Keratinocyte (primary cell): Measurements from ENCODE around the gene RANBP10. TPM values are rescaled to one million over a fixed set of nuclear protein-coding genes. Genes with fewer than 3 reads are reported as not detected.

Experiments
- DNase-seq: peaks from one replicate; pipeline ENCODE4 v3.0.0-alpha.2; 2011; ENCODE audit warnings: low read depth, missing footprints, low spot score
- FAIRE-seq: peaks from 2 replicates; lab custom pipeline; 2011; peaks lifted over from hg19 to GRCh38; lab: Jason Lieb, UNC
- H2AFZ ChIP-seq: 2 replicates; pipeline ENCODE4 v1.6.0; 2012; ENCODE audit warnings: low read length, control low read depth, inconsistent platforms; ENCODE audit not compliant: control insufficient read depth
- H3K27ac ChIP-seq: 2 replicates; pipeline ENCODE4 v1.5.1; 2011; ENCODE audit warnings: low read length; ENCODE audit not compliant: control insufficient read depth, insufficient read depth
- H3K27me3 ChIP-seq: 3 replicates; pipeline ENCODE4 v1.6.0; 2011; ENCODE audit warnings: low read length; ENCODE audit not compliant: control insufficient read depth, insufficient read depth; ENCODE audit errors: extremely low read depth
- H3K36me3 ChIP-seq, 2 experiments: 2 replicates in 1 of 2; 3 replicates in 1 of 2; pipeline ENCODE4 v1.5.1; 2011; ENCODE audit warnings: low read length in 2 of 2, mild to moderate bottlenecking in 1 of 2; ENCODE audit not compliant: control insufficient read depth in 2 of 2, insufficient read depth in 2 of 2; ENCODE audit errors: extremely low read depth in 1 of 2
- H3K4me1 ChIP-seq: 3 replicates; pipeline ENCODE4 v1.5.1; 2011; ENCODE audit warnings: low read length; ENCODE audit not compliant: control insufficient read depth, insufficient read depth; ENCODE audit errors: extremely low read depth
- H3K4me2 ChIP-seq: 3 replicates; pipeline ENCODE4 v1.6.0; 2011; ENCODE audit warnings: low read depth, low read length; ENCODE audit not compliant: control insufficient read depth, insufficient read depth; ENCODE audit errors: extremely low read depth
- H3K4me3 ChIP-seq, 3 experiments: fragments of 200-600 bp in 1 of 3; sonication (generic) in 1 of 3; 2 replicates in 2 of 3; 3 replicates in 1 of 3; pipeline ENCODE4 v1.5.1; 2011 to 2016; ENCODE audit warnings: low read length in 3 of 3, mild to moderate bottlenecking in 3 of 3, control low read depth in 2 of 3, inconsistent platforms in 1 of 3, low read depth in 1 of 3, mixed read lengths in 1 of 3, mixed run types in 1 of 3, moderate library complexity in 1 of 3; ENCODE audit not compliant: control insufficient read depth in 2 of 3, insufficient read depth in 2 of 3; ENCODE audit errors: extremely low read depth in 1 of 3
- H3K79me2 ChIP-seq: 2 replicates; pipeline ENCODE4 v1.6.0; 2012; ENCODE audit warnings: low read length; ENCODE audit not compliant: control insufficient read depth, insufficient read depth
- H3K9ac ChIP-seq: 3 replicates; pipeline ENCODE4 v1.6.0; 2011; ENCODE audit warnings: low read length; ENCODE audit not compliant: control insufficient read depth, insufficient read depth; ENCODE audit errors: extremely low read depth
- H3K9me1 ChIP-seq: 3 replicates; pipeline ENCODE4 v1.6.0; 2011; ENCODE audit warnings: low read length; ENCODE audit not compliant: control insufficient read depth, insufficient read depth; ENCODE audit errors: extremely low read depth
- H3K9me3 ChIP-seq: 2 replicates; pipeline ENCODE4 v1.5.1; 2012; ENCODE audit warnings: low read depth, low read length; ENCODE audit not compliant: control insufficient read depth
- H4K20me1 ChIP-seq: 3 replicates; pipeline ENCODE4 v1.6.0; 2011; ENCODE audit warnings: low read length; ENCODE audit not compliant: control insufficient read depth, insufficient read depth; ENCODE audit errors: extremely low read depth
- CTCF ChIP-seq, 3 experiments: IDR thresholded peaks in 1 of 3; conservative IDR thresholded peaks in 1 of 3; optimal IDR thresholded peaks in 1 of 3; 2 replicates in 2 of 3; 3 replicates in 1 of 3; pipeline versions ENCODE3 to v1.5.1; 2011; ENCODE audit warnings: low read length in 3 of 3, mild to moderate bottlenecking in 3 of 3, moderate library complexity in 2 of 3, control low read depth in 1 of 3, inconsistent platforms in 1 of 3; ENCODE audit not compliant: insufficient read depth in 2 of 3; ENCODE audit errors: extremely low read depth in 1 of 3
- EZH2 ChIP-seq: IDR thresholded peaks from one replicate; pipeline ENCODE4 v1.6.1; 2012; ENCODE audit warnings: inconsistent platforms, mild to moderate bottlenecking, low read length, moderate library complexity
- dilution Hi-C: fragments of 300-500 bp; cut with MboI; formaldehyde crosslinking; loops from one replicate; pipeline ENCODE4 v1.7.0; 2020; ENCODE audit warnings: low sequenced_read_pairs; ENCODE audit not compliant: extremely low pct_ligation_motif_present
- polyA plus RNA-seq, 5 experiments: library from polyadenylated mRNA; depleted of rRNA in 3 of 5; stranded (reverse) in 3 of 5; stranded (forward) in 1 of 5; unstranded in 1 of 5; fragments of >200 nt; gene quantifications; 1 replicate in 1 of 5; 2 replicates in 3 of 5; 3 replicates in 1 of 5; pipeline versions ENCODE4 v1.2.1 to v1.2.3, GENCODE V29; 2011 to 2012; ENCODE audit warnings: missing spikeins in 2 of 5, low read depth in 1 of 5, low replicate concordance in 1 of 5

The RANBP10 gene
- polyA plus RNA-seq, 1 donor (not counting 4 experiments of a cell fraction or from before 2014, with no cell fraction given): 9.5 TPM

GRCh38 chr16:67773099-67773498, 33.3 kb downstream of the RANBP10 start:
- H3K27me3 ChIP-seq: no peaks in the 10 kb centered on the region
- no peak for DNase-seq
- no peaks in the 10 kb centered on the region for H4K20me1 ChIP-seq
- no peaks in the 10 kb centered on the region for H3K79me2 ChIP-seq
- no peak overlapping the region for H2AFZ ChIP-seq
- H3K4me3 ChIP-seq: no peak overlapping the region
- dilution Hi-C loops: no loop called here
- H3K9ac ChIP-seq: no peak overlapping the region
- no peaks in the 10 kb centered on the region for H3K9me1 ChIP-seq
- peaks cover 5 to 6% of the 10 kb centered on the region in 2 experiments for H3K36me3 ChIP-seq
- no peak for FAIRE-seq
- H3K4me2 ChIP-seq: no peak overlapping the region
- H3K27ac ChIP-seq: no peak overlapping the region
- no peaks in the 10 kb centered on the region for H3K9me3 ChIP-seq
- peaks cover 8% of the 10 kb centered on the region for H3K4me1 ChIP-seq
- TF ChIP-seq EZH2 (no peak), CTCF (optimal IDR thresholded peaks at IDR 0.05 in 1 of 3, IDR thresholded peaks at IDR 0.05 in 1 of 3, conservative IDR thresholded peaks at IDR 0.05 in 1 of 3; ENCODE audit: extremely low read depth in 1 of 3, insufficient read depth in 2 of 3, low read length in 3 of 3) (no peak)

DNA sequence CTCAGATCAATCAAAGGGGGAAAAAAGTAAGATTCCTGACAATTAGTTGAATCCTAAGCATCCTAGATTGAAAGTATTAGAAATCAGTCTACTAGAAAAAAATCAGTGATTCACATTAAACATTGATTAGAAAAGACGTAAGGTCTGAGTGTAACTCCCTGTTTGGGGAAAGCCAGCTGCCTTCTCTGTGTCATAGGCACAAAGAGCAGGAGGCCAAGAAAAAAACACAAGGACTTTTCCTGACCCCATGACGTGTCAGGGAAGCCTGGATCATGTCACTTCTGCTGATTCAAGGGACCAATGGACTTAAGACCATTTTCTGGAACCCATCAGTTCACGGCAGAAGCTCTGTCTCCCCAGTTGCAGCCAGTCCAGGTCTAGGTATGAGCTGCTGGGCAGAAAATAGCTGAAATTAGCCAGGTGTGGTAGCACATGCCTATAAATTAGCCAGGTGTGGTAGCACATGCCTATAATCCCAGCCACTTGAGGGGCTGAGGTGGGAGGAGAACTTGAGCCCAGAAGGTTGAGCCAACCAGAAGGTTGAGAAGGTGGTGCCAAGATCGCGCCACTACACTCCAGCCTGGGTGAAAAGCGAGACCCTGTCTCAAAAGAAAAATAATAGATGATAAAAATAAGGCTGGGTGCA, 35.9 kb downstream of the RANBP10 start:
- FAIRE-seq: no peak

More for the DNA sequence above, 35.9 kb downstream of the RANBP10 start:
- Histone ChIP-seq H3K9ac (no peak overlapping the region), H3K9me1 (no peaks in the 10 kb centered on the region), H2AFZ (no peak overlapping the region), H3K4me1 (peaks cover 8% of the 10 kb centered on the region), H3K4me3 (no peak overlapping the region), H3K27me3 (no peaks in the 10 kb centered on the region), H3K4me2 (no peak overlapping the region), H3K79me2 (no peaks in the 10 kb centered on the region), H3K27ac (no peak overlapping the region), H3K9me3 (no peaks in the 10 kb centered on the region), H4K20me1 (no peaks in the 10 kb centered on the region), H3K36me3 (peaks cover 5 to 8% of the 10 kb centered on the region in 2 experiments)
- TF ChIP-seq CTCF (optimal IDR thresholded peaks at IDR 0.05 in 1 of 3, IDR thresholded peaks at IDR 0.05 in 1 of 3, conservative IDR thresholded peaks at IDR 0.05 in 1 of 3; ENCODE audit: extremely low read depth in 1 of 3, insufficient read depth in 2 of 3, low read length in 3 of 3) (no peak), EZH2 (no peak)
- dilution Hi-C loops: no loop called here
- DNase-seq: no peak
